ENCODE data around the gene THBS3. TPM values are rescaled to one million over a fixed set of nuclear protein-coding genes. Genes with fewer than 3 reads are reported as not detected.

The THBS3 gene
- polyA plus RNA-seq, 1 donor from 2014 or later = 99.6 TPM

DNA sequence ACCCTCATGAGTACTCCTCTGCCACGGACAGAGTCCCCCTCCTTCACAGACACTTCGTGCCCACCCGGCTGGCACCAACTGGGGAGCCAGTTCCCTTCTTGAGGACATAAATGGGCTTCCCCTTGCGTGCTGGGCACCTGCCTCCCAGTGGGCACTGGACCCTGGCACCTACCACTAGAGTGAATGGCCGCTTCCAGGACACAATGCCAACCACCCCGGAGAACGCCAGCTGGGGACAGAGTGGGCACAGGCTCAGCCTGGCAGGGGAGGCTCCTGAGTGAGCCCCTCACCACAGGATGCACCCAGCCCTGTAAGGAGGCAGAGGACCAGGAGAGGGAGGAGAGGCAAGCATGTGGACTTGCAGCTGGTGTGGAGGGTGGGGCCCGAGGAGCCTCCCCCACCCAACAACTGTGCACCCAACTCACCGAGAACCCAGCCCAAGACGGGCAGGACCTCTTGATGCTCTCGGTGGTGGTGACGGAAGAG lies 46.6 kb upstream of the THBS3 start:
- no peaks in the 10 kb centered on the region for H3K36me3 ChIP-seq (ENCODE audit: insufficient read depth, low read length)

DNA sequence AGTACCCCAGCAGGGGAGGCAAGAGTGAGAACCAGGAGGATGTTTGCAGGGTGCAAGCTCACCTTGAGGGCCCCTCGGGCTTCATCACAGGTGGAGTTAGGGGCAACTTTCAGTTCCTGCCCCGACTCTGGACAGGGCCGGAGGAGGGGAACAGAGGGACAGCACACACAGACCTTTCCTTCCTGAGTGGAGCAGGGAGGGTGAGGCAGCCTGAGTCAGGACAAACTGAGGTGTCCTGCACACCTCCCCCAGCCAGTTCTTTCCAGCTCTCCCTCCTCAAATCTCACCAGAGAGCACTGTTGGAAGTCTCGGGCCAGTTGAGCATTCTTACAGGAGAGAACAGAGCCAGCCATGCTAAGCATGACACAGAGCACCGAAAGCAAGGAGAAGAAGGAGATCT lies 46.1 kb upstream of the THBS3 start:
- Histone ChIP-seq H4K20me1 (ENCODE audit: insufficient read depth) (no peaks in the 10 kb centered on the region), H3F3A (ENCODE audit: insufficient read depth, low read length, poor library complexity, severe bottlenecking) (no peaks in the 10 kb centered on the region), H3K27me3 (ENCODE audit: insufficient read depth, low read depth, low read length) (no peaks in the 10 kb centered on the region), H3K4me2 (ENCODE audit: low read length) (peak overlapping the region; percentile 9), H3K4me3 (ENCODE audit: low read length) (peak overlapping the region; percentile 94), H3K27ac (ENCODE audit: low read length) (no peak overlapping the region), H3K9me3 (ENCODE audit: low read length) (no peaks in the 10 kb centered on the region), H3K9me2 (ENCODE audit: insufficient read depth, low read length) (no peaks in the 10 kb centered on the region), H3K36me3 (ENCODE audit: insufficient read depth, low read length) (no peaks in the 10 kb centered on the region), H3K79me2 (replicated peaks; ENCODE audit: insufficient read depth, low read length) (peaks cover 8% of the 10 kb centered on the region), H2AFZ (ENCODE audit: low read depth, low read length) (no peak overlapping the region), H3K9ac (ENCODE audit: low read length) (peak overlapping the region; percentile 91)
- TF ChIP-seq RAD21 (conservative IDR thresholded peaks at IDR 0.05) (no peak), EZH2 (IDR thresholded peaks at IDR 0.05; ENCODE audit: borderline replicate concordance, insufficient read depth, low read length, poor library complexity, severe bottlenecking) (no peak), EP300 (conservative IDR thresholded peaks at IDR 0.05; ENCODE audit: poor library complexity, severe bottlenecking) (no peak), TAF1 (IDR thresholded peaks at IDR 0.05; ENCODE audit: low read depth) (no peak), POLR2AphosphoS5 (IDR thresholded peaks at IDR 0.05) (no peak), MXI1 (conservative IDR thresholded peaks at IDR 0.05; ENCODE audit: poor library complexity, severe bottlenecking) (no peak), SMC3 (conservative IDR thresholded peaks at IDR 0.05; ENCODE audit: poor library complexity) (no peak)
- TF ChIP-seq, protein P1, sequence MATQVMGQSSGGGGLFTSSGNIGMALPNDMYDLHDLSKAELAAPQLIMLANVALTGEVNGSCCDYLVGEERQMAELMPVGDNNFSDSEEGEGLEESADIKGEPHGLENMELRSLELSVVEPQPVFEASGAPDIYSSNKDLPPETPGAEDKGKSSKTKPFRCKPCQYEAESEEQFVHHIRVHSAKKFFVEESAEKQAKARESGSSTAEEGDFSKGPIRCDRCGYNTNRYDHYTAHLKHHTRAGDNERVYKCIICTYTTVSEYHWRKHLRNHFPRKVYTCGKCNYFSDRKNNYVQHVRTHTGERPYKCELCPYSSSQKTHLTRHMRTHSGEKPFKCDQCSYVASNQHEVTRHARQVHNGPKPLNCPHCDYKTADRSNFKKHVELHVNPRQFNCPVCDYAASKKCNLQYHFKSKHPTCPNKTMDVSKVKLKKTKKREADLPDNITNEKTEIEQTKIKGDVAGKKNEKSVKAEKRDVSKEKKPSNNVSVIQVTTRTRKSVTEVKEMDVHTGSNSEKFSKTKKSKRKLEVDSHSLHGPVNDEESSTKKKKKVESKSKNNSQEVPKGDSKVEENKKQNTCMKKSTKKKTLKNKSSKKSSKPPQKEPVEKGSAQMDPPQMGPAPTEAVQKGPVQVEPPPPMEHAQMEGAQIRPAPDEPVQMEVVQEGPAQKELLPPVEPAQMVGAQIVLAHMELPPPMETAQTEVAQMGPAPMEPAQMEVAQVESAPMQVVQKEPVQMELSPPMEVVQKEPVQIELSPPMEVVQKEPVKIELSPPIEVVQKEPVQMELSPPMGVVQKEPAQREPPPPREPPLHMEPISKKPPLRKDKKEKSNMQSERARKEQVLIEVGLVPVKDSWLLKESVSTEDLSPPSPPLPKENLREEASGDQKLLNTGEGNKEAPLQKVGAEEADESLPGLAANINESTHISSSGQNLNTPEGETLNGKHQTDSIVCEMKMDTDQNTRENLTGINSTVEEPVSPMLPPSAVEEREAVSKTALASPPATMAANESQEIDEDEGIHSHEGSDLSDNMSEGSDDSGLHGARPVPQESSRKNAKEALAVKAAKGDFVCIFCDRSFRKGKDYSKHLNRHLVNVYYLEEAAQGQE (IDR thresholded peaks at IDR 0.05; ENCODE audit: borderline replicate concordance) = no peak
- TF ChIP-seq, protein P2, sequence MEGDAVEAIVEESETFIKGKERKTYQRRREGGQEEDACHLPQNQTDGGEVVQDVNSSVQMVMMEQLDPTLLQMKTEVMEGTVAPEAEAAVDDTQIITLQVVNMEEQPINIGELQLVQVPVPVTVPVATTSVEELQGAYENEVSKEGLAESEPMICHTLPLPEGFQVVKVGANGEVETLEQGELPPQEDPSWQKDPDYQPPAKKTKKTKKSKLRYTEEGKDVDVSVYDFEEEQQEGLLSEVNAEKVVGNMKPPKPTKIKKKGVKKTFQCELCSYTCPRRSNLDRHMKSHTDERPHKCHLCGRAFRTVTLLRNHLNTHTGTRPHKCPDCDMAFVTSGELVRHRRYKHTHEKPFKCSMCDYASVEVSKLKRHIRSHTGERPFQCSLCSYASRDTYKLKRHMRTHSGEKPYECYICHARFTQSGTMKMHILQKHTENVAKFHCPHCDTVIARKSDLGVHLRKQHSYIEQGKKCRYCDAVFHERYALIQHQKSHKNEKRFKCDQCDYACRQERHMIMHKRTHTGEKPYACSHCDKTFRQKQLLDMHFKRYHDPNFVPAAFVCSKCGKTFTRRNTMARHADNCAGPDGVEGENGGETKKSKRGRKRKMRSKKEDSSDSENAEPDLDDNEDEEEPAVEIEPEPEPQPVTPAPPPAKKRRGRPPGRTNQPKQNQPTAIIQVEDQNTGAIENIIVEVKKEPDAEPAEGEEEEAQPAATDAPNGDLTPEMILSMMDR (IDR thresholded peaks at IDR 0.05; ENCODE audit: poor library complexity, severe bottlenecking) = no peak

More for the DNA sequence above, 46.6 kb upstream of the THBS3 start:
- no peaks in the 10 kb centered on the region for H3K9me3 ChIP-seq (ENCODE audit: low read length)
- TF ChIP-seq, protein P1 (IDR thresholded peaks at IDR 0.05; ENCODE audit: borderline replicate concordance) = no peak
- no peak for TF ChIP-seq EZH2 (IDR thresholded peaks at IDR 0.05; ENCODE audit: borderline replicate concordance, insufficient read depth, low read length, poor library complexity, severe bottlenecking)
- H3K27me3 ChIP-seq (ENCODE audit: insufficient read depth, low read depth, low read length) = no peaks in the 10 kb centered on the region
- H3K9ac ChIP-seq (ENCODE audit: low read length) = peak overlapping the region; percentile 91
- peaks cover 8% of the 10 kb centered on the region for H3K79me2 ChIP-seq (replicated peaks; ENCODE audit: insufficient read depth, low read length)
- H3K9me2 ChIP-seq (ENCODE audit: insufficient read depth, low read length) = no peaks in the 10 kb centered on the region
- no peaks in the 10 kb centered on the region for H3F3A ChIP-seq (ENCODE audit: insufficient read depth, low read length, poor library complexity, severe bottlenecking)
- peak overlapping the region; percentile 80 for H3K4me2 ChIP-seq (ENCODE audit: low read length)
- peak overlapping the region; percentile 67 for H3K27ac ChIP-seq (ENCODE audit: low read length)
- peak overlapping the region; percentile 56 for H2AFZ ChIP-seq (ENCODE audit: low read depth, low read length)
- no peaks in the 10 kb centered on the region for H4K20me1 ChIP-seq (ENCODE audit: insufficient read depth)
- H3K4me3 ChIP-seq (ENCODE audit: low read length) = peak overlapping the region; percentile 94

Data from neural cell (in vitro differentiated cells).